Mesendoderm (in vitro differentiated cells): ENCODE measurements around the gene ACCSL.

Source experiments
- DNase-seq: peaks from one replicate; pipeline ENCODE4 v3.0.0; 2013
- H2AK5ac ChIP-seq: 2 replicates; pipeline ENCODE4 v1.6.1; 2013; ENCODE audit warnings: low read length, inconsistent platforms
- H2BK120ac ChIP-seq: 2 replicates; pipeline ENCODE4 v1.6.1; 2013; ENCODE audit warnings: low read depth, mild to moderate bottlenecking, low read length, moderate library complexity, mixed read lengths
- H2BK15ac ChIP-seq: replicated peaks from 2 replicates; pipeline ENCODE4 v1.6.1; 2013; ENCODE audit warnings: low read depth, mild to moderate bottlenecking, moderate library complexity
- H2BK5ac ChIP-seq: 2 replicates; pipeline ENCODE4 v1.6.1; 2013; ENCODE audit warnings: low read length, inconsistent platforms
- H3K18ac ChIP-seq: 2 replicates; pipeline ENCODE4 v1.6.1; 2013; ENCODE audit warnings: mild to moderate bottlenecking, low read length, mixed read lengths
- H3K23ac ChIP-seq: one replicate; pipeline ENCODE4 v1.6.1; 2013; ENCODE audit warnings: low read length
- H3K27ac ChIP-seq: 2 replicates; pipeline ENCODE4 v1.5.1; 2013; ENCODE audit warnings: low read depth, mild to moderate bottlenecking, inconsistent platforms, low read length, moderate library complexity
- H3K27me3 ChIP-seq: 2 replicates; pipeline ENCODE4 v1.6.1; 2013; ENCODE audit warnings: low read length, control low read depth, mild to moderate bottlenecking, inconsistent platforms; ENCODE audit not compliant: insufficient read depth, poor library complexity
- H3K36me3 ChIP-seq: 2 replicates; pipeline ENCODE4 v1.6.1; 2013; ENCODE audit warnings: low read length, inconsistent platforms; ENCODE audit not compliant: control insufficient read depth, insufficient read depth
- H3K4ac ChIP-seq: one replicate; pipeline ENCODE4 v1.6.1; 2013; ENCODE audit warnings: low read depth, mild to moderate bottlenecking, low read length, moderate library complexity
- H3K4me1 ChIP-seq: 2 replicates; pipeline ENCODE4 v1.6.1; 2013; ENCODE audit warnings: low read depth, low read length, inconsistent platforms; ENCODE audit not compliant: control insufficient read depth
- H3K4me2 ChIP-seq: 2 replicates; pipeline ENCODE4 v1.6.1; 2013; ENCODE audit warnings: low read length
- H3K4me3 ChIP-seq: 2 replicates; pipeline ENCODE4 v1.5.1; 2013; ENCODE audit warnings: mild to moderate bottlenecking, low read length
- H3K56ac ChIP-seq: one replicate; pipeline ENCODE4 v1.6.1; 2013; ENCODE audit warnings: low read length
- H3K79me1 ChIP-seq: 2 replicates; pipeline ENCODE4 v1.6.1; 2013; ENCODE audit warnings: low read length, inconsistent platforms
- H3K79me2 ChIP-seq: 2 replicates; pipeline ENCODE4 v1.6.1; 2013; ENCODE audit warnings: mild to moderate bottlenecking, low read length; ENCODE audit not compliant: control insufficient read depth, insufficient read depth
- H3K9ac ChIP-seq: 2 replicates; pipeline ENCODE4 v1.6.1; 2013; ENCODE audit warnings: low read length, inconsistent platforms
- H4K5ac ChIP-seq: one replicate; pipeline ENCODE4 v1.6.1; 2013; ENCODE audit warnings: low read length
- H4K8ac ChIP-seq: one replicate; pipeline ENCODE4 v1.6.1; 2013; ENCODE audit warnings: low read depth, mild to moderate bottlenecking, control low read depth, low read length, moderate library complexity
- WGBS: extraction: QIAGEN DNeasy Blood & Tissue Kit; methylation state at CpG from one replicate; pipeline ENCODE4 v1.1.7; 2013; ENCODE audit warnings: low lambda C conversion rate, missing lambda C conversion rate; ENCODE audit not compliant: insufficient coverage; ENCODE audit errors: extremely low coverage; 5-methylcytosine and 5-hydroxymethylcytosine counted together

ACCSL gene

GRCh38 chr11:44033856-44034255 is 13.9 kb upstream of the ACCSL start:
- Histone ChIP-seq H3K9ac (no peak overlapping the region), H4K8ac (no peak overlapping the region), H3K4ac (no peak overlapping the region), H2BK15ac (no peak overlapping the region), H3K4me1 (peaks cover 4% of the 10 kb centered on the region), H3K27me3 (no peaks in the 10 kb centered on the region), H3K18ac (no peak overlapping the region), H3K36me3 (no peaks in the 10 kb centered on the region), H4K5ac (no peak overlapping the region), H3K79me2 (no peaks in the 10 kb centered on the region), H2BK120ac (no peak overlapping the region), H3K4me2 (no peak overlapping the region), H2AK5ac (no peak overlapping the region), H3K79me1 (no peaks in the 10 kb centered on the region), H2BK5ac (no peak overlapping the region), H3K23ac (no peak overlapping the region), H3K27ac (no peak overlapping the region), H3K4me3 (no peak overlapping the region), H3K56ac (no peak overlapping the region)
- DNase-seq = no peak
- WGBS = no CpG with 5 or more reads among the region's 3 CpGs

- DNase-seq = no peak
Observed at GRCh38 chr11:44034639-44035038, 13.1 kb upstream of the ACCSL start.

GRCh38 chr11:44036811-44037657 is 10.7 kb upstream of the ACCSL start:
- WGBS = no CpG with 5 or more reads among the region's 12 CpGs
- H3K56ac ChIP-seq = no peak overlapping the region

More at GRCh38 chr11:44034639-44035038, 13.1 kb upstream of the ACCSL start:
- Histone ChIP-seq H3K79me1 (no peaks in the 10 kb centered on the region), H3K27ac (no peak overlapping the region), H3K4me1 (peaks cover 4% of the 10 kb centered on the region), H2BK120ac (no peak overlapping the region), H3K4me3 (no peak overlapping the region), H4K5ac (no peak overlapping the region), H3K4ac (no peak overlapping the region), H4K8ac (no peak overlapping the region), H3K9ac (no peak overlapping the region), H3K56ac (no peak overlapping the region), H2BK15ac (no peak overlapping the region), H2AK5ac (no peak overlapping the region), H3K27me3 (no peaks in the 10 kb centered on the region), H3K23ac (no peak overlapping the region), H3K18ac (no peak overlapping the region), H2BK5ac (no peak overlapping the region), H3K4me2 (no peak overlapping the region), H3K36me3 (no peaks in the 10 kb centered on the region), H3K79me2 (no peaks in the 10 kb centered on the region)

GRCh38 chr11:44037658-44037998 is 10.2 kb upstream of the ACCSL start:
- Histone ChIP-seq H3K4me3 (no peak overlapping the region), H3K56ac (no peak overlapping the region), H3K23ac (no peak overlapping the region), H2BK5ac (no peak overlapping the region), H3K4me2 (no peak overlapping the region), H2BK15ac (no peak overlapping the region), H3K79me1 (no peaks in the 10 kb centered on the region), H3K27ac (no peak overlapping the region), H4K5ac (no peak overlapping the region), H3K18ac (no peak overlapping the region), H4K8ac (no peak overlapping the region), H3K27me3 (no peaks in the 10 kb centered on the region), H3K4ac (no peak overlapping the region), H3K36me3 (no peaks in the 10 kb centered on the region), H3K4me1 (no peaks in the 10 kb centered on the region), H3K9ac (no peak overlapping the region), H2AK5ac (no peak overlapping the region), H2BK120ac (no peak overlapping the region), H3K79me2 (no peaks in the 10 kb centered on the region)
- no peak for DNase-seq
- WGBS = no CpG with 5 or more reads among the region's 2 CpGs

More at GRCh38 chr11:44036811-44037657, 10.7 kb upstream of the ACCSL start:
- Histone ChIP-seq H4K5ac (no peak overlapping the region), H3K79me2 (no peaks in the 10 kb centered on the region), H2BK120ac (no peak overlapping the region), H3K79me1 (no peaks in the 10 kb centered on the region), H3K4ac (no peak overlapping the region), H3K4me2 (no peak overlapping the region), H3K36me3 (no peaks in the 10 kb centered on the region), H2BK5ac (no peak overlapping the region), H4K8ac (no peak overlapping the region), H3K23ac (no peak overlapping the region), H3K27ac (no peak overlapping the region), H3K9ac (no peak overlapping the region), H3K27me3 (no peaks in the 10 kb centered on the region), H3K4me1 (no peaks in the 10 kb centered on the region), H3K4me3 (no peak overlapping the region), H2BK15ac (no peak overlapping the region), H3K18ac (no peak overlapping the region), H2AK5ac (no peak overlapping the region)
- DNase-seq = peak; percentile 91

- Histone ChIP-seq H3K36me3 (no peaks in the 10 kb centered on the region), H2BK5ac (no peak overlapping the region), H3K4me2 (no peak overlapping the region), H3K27me3 (no peaks in the 10 kb centered on the region), H2AK5ac (no peak overlapping the region), H3K4me3 (no peak overlapping the region), H2BK120ac (no peak overlapping the region), H3K4ac (no peak overlapping the region), H3K79me2 (no peaks in the 10 kb centered on the region), H3K9ac (no peak overlapping the region), H3K27ac (no peak overlapping the region), H3K79me1 (no peaks in the 10 kb centered on the region), H3K56ac (no peak overlapping the region), H3K4me1 (no peaks in the 10 kb centered on the region), H3K23ac (no peak overlapping the region), H4K8ac (no peak overlapping the region), H2BK15ac (no peak overlapping the region), H3K18ac (no peak overlapping the region), H4K5ac (no peak overlapping the region)
- no peak for DNase-seq
- whole genome bisulfite sequencing = no CpG with 5 or more reads among the region's 2 CpGs
Observed at GRCh38 chr11:44043157-44043556, 4.6 kb upstream of the ACCSL start.

GRCh38 chr11:44046182-44046581 is 1.6 kb upstream of the ACCSL start:
- no CpG with 5 or more reads among the region's 2 CpGs for WGBS
- Histone ChIP-seq H4K5ac (no peak overlapping the region), H4K8ac (no peak overlapping the region)

More at GRCh38 chr11:44046182-44046581, 1.6 kb upstream of the ACCSL start:
- no peak overlapping the region for H2BK15ac ChIP-seq
- no peaks in the 10 kb centered on the region for H3K79me1 ChIP-seq
- DNase-seq = no peak
- H3K4ac ChIP-seq = no peak overlapping the region
- no peak overlapping the region for H2AK5ac ChIP-seq
- H3K9ac ChIP-seq = no peak overlapping the region
- H3K4me1 ChIP-seq = no peaks in the 10 kb centered on the region
- no peak overlapping the region for H3K4me3 ChIP-seq
- no peak overlapping the region for H2BK5ac ChIP-seq
- H3K18ac ChIP-seq = no peak overlapping the region
- H3K79me2 ChIP-seq = no peaks in the 10 kb centered on the region
- H3K36me3 ChIP-seq = no peaks in the 10 kb centered on the region
- no peaks in the 10 kb centered on the region for H3K27me3 ChIP-seq
- no peak overlapping the region for H3K4me2 ChIP-seq
- no peak overlapping the region for H3K27ac ChIP-seq
- H2BK120ac ChIP-seq = no peak overlapping the region
- H3K56ac ChIP-seq = no peak overlapping the region
- no peak overlapping the region for H3K23ac ChIP-seq
